Measurements from ENCODE around the gene RYR3. TPM values are rescaled to one million over a fixed set of nuclear protein-coding genes. Genes with fewer than 3 reads are reported as not detected.
"Not testable (repeated sequence)": the region's sequence is repeated elsewhere in the genome, so short reads cannot be mapped to it uniquely, and the experiment has no call there.

RYR3 gene
- total RNA-seq, 1 donor: 0.10 TPM

- Histone ChIP-seq H3K27me3 (ENCODE audit: insufficient read depth, low read length) (no peaks in the 10 kb centered on the region), H3K9me3 (ENCODE audit: low read depth, low read length) (no peaks in the 10 kb centered on the region), H3K4me1 (ENCODE audit: insufficient read depth, low read length) (no peaks in the 10 kb centered on the region), H3K4me3 (ENCODE audit: low read length) (no peak overlapping the region)
These were observed 478.3 kb downstream of the RYR3 start for GRCh38 chr15:33788906-33789540.

- Histone ChIP-seq H3K4me1 (ENCODE audit: insufficient read depth, low read length) (no peaks in the 10 kb centered on the region), H3K4me3 (ENCODE audit: low read length) (no peak overlapping the region), H3K27me3 (ENCODE audit: insufficient read depth, low read length) (no peaks in the 10 kb centered on the region), H3K9me3 (ENCODE audit: low read depth, low read length) (no peaks in the 10 kb centered on the region)
These were observed 483.7 kb downstream of the RYR3 start for GRCh38 chr15:33794453-33794852.

DNA sequence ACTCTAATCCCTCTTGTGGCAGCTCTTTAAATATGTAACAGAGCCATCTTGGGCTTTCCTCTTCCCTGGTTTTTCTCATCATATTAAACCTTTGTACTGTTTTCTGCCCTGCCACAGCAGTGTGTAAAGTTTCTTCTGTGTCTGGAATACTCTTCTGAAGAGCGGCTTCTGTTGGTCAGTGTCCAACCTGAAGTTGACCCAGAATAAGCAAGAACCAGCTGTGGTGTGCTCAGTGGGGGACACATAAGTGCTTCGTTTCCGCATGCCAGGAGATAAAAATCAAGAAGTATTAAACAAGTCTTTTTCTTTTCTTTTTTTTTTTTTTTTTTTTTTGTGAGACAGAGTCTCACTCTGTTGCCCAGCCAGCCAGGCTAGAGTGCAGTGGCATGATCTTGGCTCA is 484.3 kb downstream of the RYR3 start:
- H3K4me3 ChIP-seq (ENCODE audit: low read length): no peak overlapping the region
- H3K9me3 ChIP-seq (ENCODE audit: low read depth, low read length): no peaks in the 10 kb centered on the region
- H3K27me3 ChIP-seq (ENCODE audit: insufficient read depth, low read length): no peaks in the 10 kb centered on the region
- no peaks in the 10 kb centered on the region for H3K4me1 ChIP-seq (ENCODE audit: insufficient read depth, low read length)

GRCh38 chr15:33797651-33798050 is 486.9 kb downstream of the RYR3 start:
- Histone ChIP-seq H3K4me1 (ENCODE audit: insufficient read depth, low read length) (no peaks in the 10 kb centered on the region), H3K27me3 (ENCODE audit: insufficient read depth, low read length) (no peaks in the 10 kb centered on the region), H3K9me3 (ENCODE audit: low read depth, low read length) (no peaks in the 10 kb centered on the region), H3K4me3 (ENCODE audit: low read length) (no peak overlapping the region)

GRCh38 chr15:33801954-33802353 is 491.2 kb downstream of the RYR3 start:
- H3K4me3 ChIP-seq (ENCODE audit: low read length): no peak overlapping the region
- H3K9me3 ChIP-seq (ENCODE audit: low read depth, low read length): no peaks in the 10 kb centered on the region
- no peaks in the 10 kb centered on the region for H3K27me3 ChIP-seq (ENCODE audit: insufficient read depth, low read length)
- H3K4me1 ChIP-seq (ENCODE audit: insufficient read depth, low read length): no peaks in the 10 kb centered on the region

- no peaks in the 10 kb centered on the region for H3K4me1 ChIP-seq (ENCODE audit: insufficient read depth, low read length)
- no peaks in the 10 kb centered on the region for H3K27me3 ChIP-seq (ENCODE audit: insufficient read depth, low read length)
- no peaks in the 10 kb centered on the region for H3K9me3 ChIP-seq (ENCODE audit: low read depth, low read length)
- no peak overlapping the region for H3K4me3 ChIP-seq (ENCODE audit: low read length)
These were observed 496.9 kb downstream of the RYR3 start for GRCh38 chr15:33807665-33808064.

GRCh38 chr15:33808720-33809457 is 498.1 kb downstream of the RYR3 start:
- Histone ChIP-seq H3K4me1 (ENCODE audit: insufficient read depth, low read length) (no peaks in the 10 kb centered on the region), H3K4me3 (ENCODE audit: low read length) (no peak overlapping the region), H3K27me3 (ENCODE audit: insufficient read depth, low read length) (no peaks in the 10 kb centered on the region)

DNA sequence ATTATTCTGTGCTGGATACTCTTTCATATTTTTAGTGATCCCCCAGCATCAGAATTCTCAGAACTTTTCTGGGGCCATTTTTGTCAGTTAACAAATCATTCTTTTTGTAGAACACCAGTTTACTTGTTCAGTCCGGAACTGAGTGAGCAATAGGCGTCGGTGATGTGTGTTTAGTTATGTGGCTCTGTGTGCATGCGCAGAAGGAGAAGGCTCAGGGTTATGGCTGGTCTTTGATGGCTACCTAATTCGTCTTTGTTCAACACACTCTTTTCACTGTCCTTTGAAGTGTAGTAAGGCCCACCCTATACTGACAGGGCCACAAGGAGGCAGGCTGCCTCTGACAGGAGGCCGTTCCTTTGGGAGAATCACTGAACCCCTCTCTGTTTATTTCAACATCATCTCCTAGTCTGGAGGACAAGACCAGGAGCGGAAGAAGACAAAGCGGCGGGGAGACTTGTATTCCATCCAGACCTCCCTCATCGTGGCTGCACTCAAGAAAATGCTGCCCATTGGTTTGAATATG is 499.4 kb downstream of the RYR3 start:
- no peaks in the 10 kb centered on the region for H3K27me3 ChIP-seq (ENCODE audit: insufficient read depth, low read length)
- no peaks in the 10 kb centered on the region for H3K9me3 ChIP-seq (ENCODE audit: low read depth, low read length)
- H3K4me3 ChIP-seq (ENCODE audit: low read length): no peak overlapping the region
- no peaks in the 10 kb centered on the region for H3K4me1 ChIP-seq (ENCODE audit: insufficient read depth, low read length)

More at GRCh38 chr15:33808720-33809457, 498.1 kb downstream of the RYR3 start:
- H3K9me3 ChIP-seq (ENCODE audit: low read depth, low read length): no peaks in the 10 kb centered on the region

DNA sequence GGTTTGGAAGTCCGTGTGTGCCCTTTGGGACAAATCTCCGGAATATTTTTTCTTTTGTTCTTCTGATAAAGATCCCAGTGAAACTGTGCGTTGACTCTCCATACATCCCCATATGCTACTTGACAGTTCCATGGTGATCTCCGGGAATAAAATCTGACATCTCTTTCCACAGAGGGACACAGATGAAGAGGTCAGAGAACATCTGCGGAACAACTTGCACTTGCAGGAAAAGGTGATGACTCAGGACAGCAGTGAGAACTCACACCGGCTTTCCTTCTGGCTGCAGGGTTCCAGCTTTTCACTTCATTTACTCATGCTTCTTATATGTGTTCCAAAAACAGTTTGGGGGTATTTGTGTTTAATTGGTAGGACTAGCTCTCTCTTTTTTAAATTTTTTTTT is 500.0 kb downstream of the RYR3 start:
- H3K27me3 ChIP-seq (ENCODE audit: insufficient read depth, low read length): no peaks in the 10 kb centered on the region
- no peak overlapping the region for H3K4me3 ChIP-seq (ENCODE audit: low read length)
- no peaks in the 10 kb centered on the region for H3K4me1 ChIP-seq (ENCODE audit: insufficient read depth, low read length)
- H3K9me3 ChIP-seq (ENCODE audit: low read depth, low read length): no peaks in the 10 kb centered on the region

- Histone ChIP-seq H3K4me3 (ENCODE audit: low read length) (no peak overlapping the region), H3K9me3 (ENCODE audit: low read depth, low read length) (no peaks in the 10 kb centered on the region), H3K4me1 (ENCODE audit: insufficient read depth, low read length) (no peaks in the 10 kb centered on the region), H3K27me3 (ENCODE audit: insufficient read depth, low read length) (no peaks in the 10 kb centered on the region)
These were observed 503.1 kb downstream of the RYR3 start for GRCh38 chr15:33813891-33814290.

- H3K4me1 ChIP-seq (ENCODE audit: insufficient read depth, low read length); H3K9me3 ChIP-seq (ENCODE audit: low read depth, low read length); H3K27me3 ChIP-seq (ENCODE audit: insufficient read depth, low read length); H3K4me3 ChIP-seq (ENCODE audit: low read length): not testable (repeated sequence)
These were observed 508.7 kb downstream of the RYR3 start for GRCh38 chr15:33819499-33819898.

- Histone ChIP-seq H3K9me3 (ENCODE audit: low read depth, low read length) (no peaks in the 10 kb centered on the region), H3K4me3 (ENCODE audit: low read length) (no peak overlapping the region), H3K4me1 (ENCODE audit: insufficient read depth, low read length) (no peaks in the 10 kb centered on the region), H3K27me3 (ENCODE audit: insufficient read depth, low read length) (no peaks in the 10 kb centered on the region)
These were observed 511.7 kb downstream of the RYR3 start for GRCh38 chr15:33822479-33822878.

DNA sequence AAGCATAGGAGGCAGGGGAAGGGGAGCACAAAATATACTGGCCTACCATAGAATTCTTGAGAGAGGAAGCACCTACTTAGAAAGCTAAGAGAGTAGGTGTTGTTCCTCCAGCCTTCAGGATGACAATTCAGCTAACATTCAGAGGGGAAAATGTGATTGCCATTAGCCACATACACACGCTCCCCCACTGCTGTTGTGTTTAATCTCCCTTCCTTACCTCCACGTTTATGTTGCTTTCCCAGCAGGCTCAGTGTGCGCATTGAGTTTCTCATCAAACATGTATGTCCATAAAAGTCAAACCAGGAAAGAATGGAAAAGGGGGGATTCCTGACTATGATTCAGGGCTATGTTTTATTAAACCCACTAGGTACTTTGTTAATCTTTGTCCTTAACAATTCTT is 512.4 kb downstream of the RYR3 start:
- no peaks in the 10 kb centered on the region for H3K27me3 ChIP-seq (ENCODE audit: insufficient read depth, low read length)
- H3K9me3 ChIP-seq (ENCODE audit: low read depth, low read length): no peaks in the 10 kb centered on the region
- H3K4me3 ChIP-seq (ENCODE audit: low read length): no peak overlapping the region
- H3K4me1 ChIP-seq (ENCODE audit: insufficient read depth, low read length): no peaks in the 10 kb centered on the region

DNA sequence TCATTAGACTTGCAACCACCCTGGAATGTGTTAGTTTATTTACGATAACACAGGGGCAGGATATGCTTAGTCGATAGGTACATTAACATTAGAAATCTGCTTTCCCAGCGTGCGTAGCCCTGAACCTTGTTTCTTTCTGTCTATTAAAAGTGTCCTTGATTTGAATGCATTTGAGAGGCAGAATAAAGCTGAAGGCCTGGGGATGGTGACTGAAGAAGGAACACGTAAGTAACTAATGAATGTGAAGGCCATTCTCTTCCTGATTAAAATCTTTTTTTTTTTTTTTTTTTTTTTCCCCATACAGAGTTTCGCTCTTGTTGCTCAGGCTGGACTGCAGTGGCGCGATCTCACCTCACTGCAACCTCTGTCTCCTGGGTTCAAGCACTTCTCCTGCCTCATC is 514.7 kb downstream of the RYR3 start:
- Histone ChIP-seq H3K9me3 (ENCODE audit: low read depth, low read length) (no peaks in the 10 kb centered on the region), H3K4me1 (ENCODE audit: insufficient read depth, low read length) (no peaks in the 10 kb centered on the region), H3K4me3 (ENCODE audit: low read length) (no peak overlapping the region), H3K27me3 (ENCODE audit: insufficient read depth, low read length) (no peaks in the 10 kb centered on the region)

- H3K4me1 ChIP-seq (ENCODE audit: insufficient read depth, low read length): no peaks in the 10 kb centered on the region
- no peak overlapping the region for H3K4me3 ChIP-seq (ENCODE audit: low read length)
- H3K27me3 ChIP-seq (ENCODE audit: insufficient read depth, low read length): no peaks in the 10 kb centered on the region
- H3K9me3 ChIP-seq (ENCODE audit: low read depth, low read length): no peaks in the 10 kb centered on the region
These were observed 515.4 kb downstream of the RYR3 start for GRCh38 chr15:33826201-33826600.

DNA sequence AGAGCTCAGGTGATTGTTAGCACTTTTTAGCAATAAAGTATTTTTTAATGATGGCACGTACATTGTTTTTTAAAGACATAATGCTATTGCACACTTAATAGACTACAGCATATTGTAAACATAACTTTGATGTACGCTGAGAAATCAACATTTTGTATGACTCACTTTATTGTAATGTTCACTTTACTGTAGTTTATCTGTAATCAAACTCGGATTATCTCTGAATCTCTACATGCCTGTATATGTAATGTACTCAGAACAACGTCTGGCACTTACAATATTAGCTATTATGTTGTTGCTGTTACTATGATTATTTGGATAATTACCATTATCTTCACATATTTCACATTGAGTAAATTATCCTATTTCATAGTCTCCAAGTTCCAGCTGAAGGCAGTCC is 519.6 kb downstream of the RYR3 start:
- no peaks in the 10 kb centered on the region for H3K27me3 ChIP-seq (ENCODE audit: insufficient read depth, low read length)
- H3K9me3 ChIP-seq (ENCODE audit: low read depth, low read length): no peaks in the 10 kb centered on the region
- no peak overlapping the region for H3K4me3 ChIP-seq (ENCODE audit: low read length)
- H3K4me1 ChIP-seq (ENCODE audit: insufficient read depth, low read length): no peaks in the 10 kb centered on the region

All from mononuclear cell (primary cell).